ENCODE data around the gene RTF2. TPM values are rescaled to one million over a fixed set of nuclear protein-coding genes. Genes with fewer than 3 reads are reported as not detected.

Gene RTF2, protein sequence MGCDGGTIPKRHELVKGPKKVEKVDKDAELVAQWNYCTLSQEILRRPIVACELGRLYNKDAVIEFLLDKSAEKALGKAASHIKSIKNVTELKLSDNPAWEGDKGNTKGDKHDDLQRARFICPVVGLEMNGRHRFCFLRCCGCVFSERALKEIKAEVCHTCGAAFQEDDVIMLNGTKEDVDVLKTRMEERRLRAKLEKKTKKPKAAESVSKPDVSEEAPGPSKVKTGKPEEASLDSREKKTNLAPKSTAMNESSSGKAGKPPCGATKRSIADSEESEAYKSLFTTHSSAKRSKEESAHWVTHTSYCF
- polyA plus RNA-seq (2013, experiment 1 of 4): 85.6 TPM
- polyA plus RNA-seq (2013, experiment 2 of 4): 80.3 TPM
- polyA plus RNA-seq (2013, experiment 3 of 4): 50.1 TPM
- polyA plus RNA-seq (2013, experiment 4 of 4): 58.2 TPM

DNA sequence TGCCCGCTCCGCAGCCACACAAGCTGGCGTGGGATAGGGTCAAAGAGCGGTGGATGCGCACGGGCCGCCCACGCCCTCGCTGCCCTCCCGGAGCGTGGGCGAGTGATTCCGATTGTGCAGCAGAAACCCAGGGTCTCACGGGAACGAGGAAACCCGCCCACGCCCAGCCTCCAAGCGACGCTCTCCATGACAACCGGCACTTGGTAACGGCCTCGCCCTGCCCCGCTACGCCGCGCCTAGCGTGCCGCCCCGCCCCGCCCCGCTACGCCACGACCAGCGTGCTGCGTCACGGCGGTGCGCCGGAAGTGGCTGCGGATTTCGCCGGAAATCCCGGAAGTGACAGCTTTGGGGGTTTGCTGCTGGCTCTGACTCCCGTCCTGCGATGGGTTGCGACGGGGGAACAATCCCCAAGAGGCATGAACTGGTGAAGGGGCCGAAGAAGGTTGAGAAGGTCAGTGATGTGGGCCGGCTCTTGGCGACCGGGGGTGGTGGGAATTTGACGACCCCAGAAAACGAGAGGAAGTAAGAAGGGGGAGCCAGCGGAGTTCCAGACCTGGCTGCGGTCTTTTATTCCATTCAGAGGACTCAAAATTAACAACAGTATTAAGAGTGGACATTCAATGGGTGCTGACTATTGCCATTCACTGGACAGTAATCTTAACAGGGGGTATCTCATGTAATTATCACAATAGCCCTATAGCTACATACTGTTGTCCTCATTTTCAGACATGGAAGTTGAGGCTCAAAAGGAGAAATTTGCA, at the start of gene RTF2:
Gene RTF2, plus strand, starts transcription at position 312 of the 761 bp plus-strand sequence. Its CDS starts 71 bp downstream, at position 383.
- Histone ChIP-seq H3K4me1 (ENCODE audit: control insufficient read depth, insufficient read depth, low read length) (no peaks in the 10 kb centered on the region), H3K27me3 (ENCODE audit: control insufficient read depth, insufficient read depth, low read length, poor library complexity, severe bottlenecking) (peaks cover 15% of the 10 kb centered on the region), H3K9me3 (ENCODE audit: control insufficient read depth, low read length) (no peaks in the 10 kb centered on the region), H3K27ac (ENCODE audit: insufficient read depth, low read depth, low read length, poor library complexity, severe bottlenecking) (no peak within 1 kb of the TSS), H3K4me3 (ENCODE audit: insufficient read depth, low read depth, low read length) (peak within 1 kb of the TSS; percentile 95), H3K36me3 (ENCODE audit: control insufficient read depth, insufficient read depth, low read length) (peaks cover 2% of the 10 kb centered on the region)
- WGBS, 2 experiments: 0% methylated on average over 55 of the region's 55 CpGs

DNA sequence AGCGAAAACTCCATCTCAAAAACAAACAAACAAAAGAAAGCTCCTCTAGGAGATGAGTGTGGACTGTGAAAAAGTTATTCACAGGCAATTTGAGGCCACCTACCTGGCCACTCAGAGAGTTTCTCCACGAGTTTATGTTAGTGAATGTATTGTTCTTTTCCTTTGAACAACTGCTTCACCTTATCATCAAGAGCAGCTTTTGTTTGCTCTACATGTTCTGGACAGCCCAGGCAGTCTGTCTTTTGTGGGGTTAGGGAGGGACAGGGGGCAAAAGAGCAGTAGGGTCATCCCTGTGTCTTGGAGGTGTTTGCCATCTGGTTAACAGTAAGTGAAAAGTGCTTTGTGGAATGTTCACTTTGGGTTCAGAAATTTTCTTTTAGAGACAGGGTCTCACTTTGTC, 48.4 kb upstream of the RTF2 start:
- Histone ChIP-seq H3K4me3 (ENCODE audit: insufficient read depth, low read depth, low read length) (no peak overlapping the region), H3K36me3 (ENCODE audit: control insufficient read depth, insufficient read depth, low read length) (no peaks in the 10 kb centered on the region), H3K9me3 (ENCODE audit: control insufficient read depth, low read length) (no peaks in the 10 kb centered on the region), H3K4me1 (ENCODE audit: control insufficient read depth, insufficient read depth, low read length) (no peaks in the 10 kb centered on the region), H3K27ac (ENCODE audit: insufficient read depth, low read depth, low read length, poor library complexity, severe bottlenecking) (no peak overlapping the region), H3K27me3 (ENCODE audit: control insufficient read depth, insufficient read depth, low read length, poor library complexity, severe bottlenecking) (no peaks in the 10 kb centered on the region)
- WGBS, 2 experiments: 67 to 78% methylated on average over 1 to 2 of the region's 2 CpGs

DNA sequence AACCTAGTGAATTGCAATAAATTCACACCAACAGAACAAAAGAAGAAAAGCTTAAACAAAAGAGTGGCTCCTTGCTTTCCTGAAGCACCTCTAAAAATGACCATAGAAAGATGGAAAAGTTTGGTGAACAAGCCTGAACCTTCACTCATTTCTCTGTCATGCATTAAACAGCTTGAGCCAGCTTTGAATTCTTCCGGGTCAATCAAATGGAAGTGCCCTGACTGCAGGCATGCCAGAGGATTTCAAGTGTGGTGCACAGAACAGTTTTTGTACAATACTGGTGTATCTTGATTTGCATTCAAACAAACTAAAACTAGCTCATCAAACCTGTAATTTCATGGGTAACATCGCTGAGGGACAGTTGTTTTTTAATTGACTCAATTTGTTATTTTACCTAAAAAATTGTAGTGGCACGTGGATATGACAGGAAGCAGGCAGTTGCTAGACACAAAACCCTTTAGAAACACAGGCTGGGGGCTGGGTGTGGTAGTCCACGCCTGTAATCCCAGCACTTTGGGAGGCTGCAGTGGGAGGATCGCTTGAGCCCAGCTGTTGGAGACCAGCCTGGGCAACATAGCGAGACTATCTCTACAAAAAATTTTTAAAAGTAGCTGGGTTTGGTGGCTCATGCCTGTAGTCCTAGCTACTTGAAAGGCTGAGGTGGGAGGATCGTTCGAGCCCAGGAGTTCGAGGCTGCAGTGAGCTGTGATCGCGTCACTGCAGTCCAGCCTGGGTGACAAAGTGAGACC, 47.3 kb upstream of the RTF2 start:
- Histone ChIP-seq H3K4me1 (ENCODE audit: control insufficient read depth, insufficient read depth, low read length) (no peaks in the 10 kb centered on the region), H3K9me3 (ENCODE audit: control insufficient read depth, low read length) (no peaks in the 10 kb centered on the region), H3K27ac (ENCODE audit: insufficient read depth, low read depth, low read length, poor library complexity, severe bottlenecking) (no peak overlapping the region), H3K36me3 (ENCODE audit: control insufficient read depth, insufficient read depth, low read length) (no peaks in the 10 kb centered on the region), H3K4me3 (ENCODE audit: insufficient read depth, low read depth, low read length) (no peak overlapping the region), H3K27me3 (ENCODE audit: control insufficient read depth, insufficient read depth, low read length, poor library complexity, severe bottlenecking) (no peaks in the 10 kb centered on the region)
- WGBS, 2 experiments: 79 to 83% methylated on average over 11 of the region's 11 CpGs

DNA sequence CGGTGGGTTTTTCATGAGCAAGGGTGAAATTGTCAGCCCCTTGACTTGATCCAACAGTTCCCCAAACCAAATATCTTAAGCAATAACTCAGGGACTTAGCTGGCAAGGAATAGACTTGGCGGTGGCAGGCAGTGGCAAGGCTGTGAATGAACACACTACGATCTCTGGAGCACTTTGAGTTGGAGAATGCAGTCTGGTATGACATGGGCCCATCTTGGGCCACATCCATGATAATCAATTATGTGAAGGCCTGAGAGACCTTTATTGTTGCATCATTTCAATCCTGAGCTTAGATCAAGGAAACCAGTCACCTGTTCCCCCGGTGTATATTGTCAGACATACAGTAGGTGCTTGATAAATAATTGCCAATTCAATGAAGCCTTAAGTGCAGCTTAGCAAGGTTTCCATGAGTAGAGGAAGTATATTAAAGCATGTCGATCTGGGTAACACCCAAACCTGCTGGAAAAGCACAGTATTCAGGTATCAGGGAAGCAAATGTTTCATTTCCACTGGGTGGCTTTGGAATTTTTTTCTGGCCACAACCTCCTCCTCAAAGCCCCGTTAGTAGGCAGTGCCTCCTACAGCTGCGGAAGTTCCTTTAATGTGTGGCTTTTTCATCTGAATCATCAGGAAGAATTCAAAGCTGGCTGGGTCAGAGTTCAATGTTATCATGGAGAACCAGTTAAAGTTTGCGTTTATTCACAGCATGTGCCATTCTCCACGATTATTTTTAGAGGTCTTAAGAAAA, 46.2 kb upstream of the RTF2 start:
- Histone ChIP-seq H3K36me3 (ENCODE audit: control insufficient read depth, insufficient read depth, low read length) (no peaks in the 10 kb centered on the region), H3K9me3 (ENCODE audit: control insufficient read depth, low read length) (no peaks in the 10 kb centered on the region), H3K4me1 (ENCODE audit: control insufficient read depth, insufficient read depth, low read length) (no peaks in the 10 kb centered on the region), H3K27ac (ENCODE audit: insufficient read depth, low read depth, low read length, poor library complexity, severe bottlenecking) (no peak overlapping the region), H3K4me3 (ENCODE audit: insufficient read depth, low read depth, low read length) (no peak overlapping the region), H3K27me3 (ENCODE audit: control insufficient read depth, insufficient read depth, low read length, poor library complexity, severe bottlenecking) (no peaks in the 10 kb centered on the region)
- WGBS, 2 experiments: 55 to 57% methylated on average over 9 of the region's 9 CpGs

DNA sequence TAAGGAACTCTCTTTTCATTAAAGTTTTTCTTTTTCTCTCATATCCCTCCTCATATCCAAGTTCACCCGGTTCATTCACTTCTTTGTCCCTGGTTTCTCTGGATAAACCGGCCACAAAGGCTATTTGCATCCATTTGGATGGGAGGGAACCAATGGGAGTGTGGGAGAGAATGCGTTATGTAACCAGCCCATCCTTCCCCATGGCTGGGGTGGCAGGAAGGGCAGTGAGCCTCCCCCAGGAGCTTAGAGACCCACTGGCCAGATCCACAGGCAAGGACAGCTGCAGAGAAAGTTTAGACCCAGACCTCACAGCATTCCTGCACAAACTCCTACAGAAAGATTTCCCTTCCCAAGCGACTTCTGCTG, 45.6 kb upstream of the RTF2 start:
- no peaks in the 10 kb centered on the region for H3K9me3 ChIP-seq (ENCODE audit: control insufficient read depth, low read length)
- no peak overlapping the region for H3K27ac ChIP-seq (ENCODE audit: insufficient read depth, low read depth, low read length, poor library complexity, severe bottlenecking)
- WGBS, 2 experiments: 28 to 33% methylated on average over 3 to 4 of the region's 4 CpGs
- no peaks in the 10 kb centered on the region for H3K4me1 ChIP-seq (ENCODE audit: control insufficient read depth, insufficient read depth, low read length)
- no peaks in the 10 kb centered on the region for H3K27me3 ChIP-seq (ENCODE audit: control insufficient read depth, insufficient read depth, low read length, poor library complexity, severe bottlenecking)
- H3K36me3 ChIP-seq (ENCODE audit: control insufficient read depth, insufficient read depth, low read length): no peaks in the 10 kb centered on the region
- H3K4me3 ChIP-seq (ENCODE audit: insufficient read depth, low read depth, low read length): no peak overlapping the region

DNA sequence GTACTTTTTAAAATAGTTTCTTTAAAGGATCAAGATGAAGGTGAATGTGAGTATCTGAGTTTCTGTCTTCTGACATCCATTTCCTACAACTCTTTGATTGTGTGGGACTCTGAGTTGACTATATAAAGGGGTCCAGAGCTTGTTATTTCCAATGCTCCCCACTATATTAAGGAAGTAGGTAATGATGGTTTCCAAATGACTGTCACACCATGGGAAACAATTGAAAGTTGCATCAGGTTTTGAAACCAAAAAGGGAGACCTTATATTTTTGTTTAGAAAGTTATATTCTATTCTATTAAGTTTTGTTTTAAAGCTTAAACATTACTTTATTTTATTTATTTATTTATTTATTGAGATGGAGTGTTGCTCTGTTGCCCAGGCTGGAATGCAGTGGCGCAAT, 45.2 kb upstream of the RTF2 start:
- Histone ChIP-seq H3K27ac (ENCODE audit: insufficient read depth, low read depth, low read length, poor library complexity, severe bottlenecking) (no peak overlapping the region), H3K9me3 (ENCODE audit: control insufficient read depth, low read length) (no peaks in the 10 kb centered on the region), H3K27me3 (ENCODE audit: control insufficient read depth, insufficient read depth, low read length, poor library complexity, severe bottlenecking) (no peaks in the 10 kb centered on the region), H3K36me3 (ENCODE audit: control insufficient read depth, insufficient read depth, low read length) (no peaks in the 10 kb centered on the region), H3K4me1 (ENCODE audit: control insufficient read depth, insufficient read depth, low read length) (no peaks in the 10 kb centered on the region), H3K4me3 (ENCODE audit: insufficient read depth, low read depth, low read length) (no peak overlapping the region)
- WGBS, 2 experiments: 95 to 96% methylated on average over 1 of the region's 1 CpG

DNA sequence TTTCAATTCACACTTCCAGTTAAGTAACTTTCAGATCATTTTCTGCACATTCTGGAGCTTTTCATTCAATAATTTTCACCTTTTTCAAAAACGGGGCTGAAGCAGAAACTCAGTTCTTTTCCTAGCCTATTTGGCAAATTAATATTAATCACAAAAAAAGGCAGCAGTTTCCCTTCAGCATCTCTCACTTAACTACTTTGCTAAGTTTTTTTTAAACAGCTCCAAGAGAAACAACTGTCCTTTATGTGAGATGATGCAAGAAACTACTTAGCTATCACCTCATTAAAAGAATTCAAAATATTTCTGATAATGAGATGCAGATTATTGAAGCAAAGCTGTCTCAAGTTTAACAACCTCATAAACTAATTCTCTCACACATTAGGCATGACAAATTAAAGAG, 44.5 kb upstream of the RTF2 start:
- H3K4me3 ChIP-seq (ENCODE audit: insufficient read depth, low read depth, low read length): no peak overlapping the region
- no peaks in the 10 kb centered on the region for H3K9me3 ChIP-seq (ENCODE audit: control insufficient read depth, low read length)
- WGBS, 2 experiments: 77 to 78% methylated on average over 1 of the region's 1 CpG
- H3K36me3 ChIP-seq (ENCODE audit: control insufficient read depth, insufficient read depth, low read length): no peaks in the 10 kb centered on the region
- H3K27me3 ChIP-seq (ENCODE audit: control insufficient read depth, insufficient read depth, low read length, poor library complexity, severe bottlenecking): no peaks in the 10 kb centered on the region
- no peak overlapping the region for H3K27ac ChIP-seq (ENCODE audit: insufficient read depth, low read depth, low read length, poor library complexity, severe bottlenecking)
- no peaks in the 10 kb centered on the region for H3K4me1 ChIP-seq (ENCODE audit: control insufficient read depth, insufficient read depth, low read length)

DNA sequence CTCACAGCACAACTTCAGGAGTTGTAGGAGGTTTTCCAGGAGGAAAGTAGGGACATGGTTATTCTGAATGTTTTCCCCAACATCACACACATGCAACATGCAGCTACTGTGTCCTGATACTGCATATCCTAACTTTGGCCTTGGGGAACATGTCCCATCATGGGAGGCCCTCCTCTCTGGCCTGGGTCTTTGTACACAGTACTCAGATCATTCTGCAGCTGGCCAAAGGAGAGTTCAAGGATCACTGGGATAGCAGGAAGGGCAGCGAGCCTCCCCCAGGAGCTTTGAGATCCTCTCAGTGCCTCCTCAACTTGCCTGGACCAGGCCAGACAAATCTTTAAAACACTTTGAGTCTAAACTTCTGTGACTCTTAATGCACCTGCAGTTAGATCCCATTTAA, 43.5 kb upstream of the RTF2 start:
- 81 to 87% methylated on average over 1 of the region's 1 CpG for WGBS, 2 experiments
- Histone ChIP-seq H3K27me3 (ENCODE audit: control insufficient read depth, insufficient read depth, low read length, poor library complexity, severe bottlenecking) (no peaks in the 10 kb centered on the region), H3K36me3 (ENCODE audit: control insufficient read depth, insufficient read depth, low read length) (no peaks in the 10 kb centered on the region), H3K9me3 (ENCODE audit: control insufficient read depth, low read length) (no peaks in the 10 kb centered on the region), H3K4me1 (ENCODE audit: control insufficient read depth, insufficient read depth, low read length) (no peaks in the 10 kb centered on the region), H3K27ac (ENCODE audit: insufficient read depth, low read depth, low read length, poor library complexity, severe bottlenecking) (no peak overlapping the region), H3K4me3 (ENCODE audit: insufficient read depth, low read depth, low read length) (no peak overlapping the region)

DNA sequence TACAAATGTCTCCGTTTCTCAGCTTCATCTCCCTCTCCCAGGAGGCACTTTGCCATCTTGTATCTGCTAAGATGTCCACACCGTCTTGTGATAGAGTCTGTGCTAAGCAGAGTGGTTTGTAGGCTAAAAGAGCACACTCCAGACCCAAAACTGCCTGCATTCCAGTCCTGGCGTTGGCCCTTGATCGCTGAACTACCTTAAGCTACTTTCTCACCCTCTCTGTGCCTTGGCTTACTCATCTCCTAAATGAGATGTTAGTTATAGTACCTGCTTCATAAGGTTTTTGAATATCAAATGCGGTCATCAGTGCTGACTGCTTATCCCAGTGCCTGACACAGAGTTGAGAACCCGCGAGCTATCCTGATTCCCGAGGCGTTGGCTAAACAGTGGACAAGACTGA, 42.4 kb upstream of the RTF2 start:
- Histone ChIP-seq H3K36me3 (ENCODE audit: control insufficient read depth, insufficient read depth, low read length) (no peaks in the 10 kb centered on the region), H3K27me3 (ENCODE audit: control insufficient read depth, insufficient read depth, low read length, poor library complexity, severe bottlenecking) (no peaks in the 10 kb centered on the region), H3K4me3 (ENCODE audit: insufficient read depth, low read depth, low read length) (no peak overlapping the region), H3K9me3 (ENCODE audit: control insufficient read depth, low read length) (no peaks in the 10 kb centered on the region), H3K4me1 (ENCODE audit: control insufficient read depth, insufficient read depth, low read length) (no peaks in the 10 kb centered on the region), H3K27ac (ENCODE audit: insufficient read depth, low read depth, low read length, poor library complexity, severe bottlenecking) (no peak overlapping the region)
- 88 to 90% methylated on average over 9 of the region's 9 CpGs for WGBS, 2 experiments

Data from ectodermal cell (in vitro differentiated cells).